ENCODE data around the gene FAM3A.

GRCh38 chrX:154477891-154478477, 38.0 kb downstream of the FAM3A start:
- TF ChIP-seq CTCF (IDR thresholded peaks at IDR 0.05): no peak
- no peak for TF ChIP-seq POLR2AphosphoS5 (IDR thresholded peaks at IDR 0.05)
